Subcutaneous adipose tissue (tissue), 4 donors: ENCODE results near the gene EYA4. TPM values are rescaled to one million over a fixed set of nuclear protein-coding genes. Genes with fewer than 3 reads are reported as not detected.

Experiments
- CTCF ChIP-seq: fragments of 450-650 bp; IDR thresholded peaks from one replicate; pipeline ENCODE4 v1.5.1; 2016; ENCODE audit warnings: low read depth, mild to moderate bottlenecking, control low read depth, antibody characterized with exemption, moderate library complexity
- total RNA-seq, 4 donors: library from RNA; depleted of rRNA; stranded (reverse); fragments of >200 nt; gene quantifications; one replicate each; pipeline ENCODE4 v1.1.0, GENCODE V29; 2016

Gene EYA4
- total RNA-seq, 4 donors from 2014 or later = 1.5 to 7.7 (median 1.7) TPM

- TF ChIP-seq CTCF = no peak
Observed at GRCh38 chr6:133499662-133500061, 258.5 kb downstream of the EYA4 start.

- TF ChIP-seq CTCF = no peak
Observed at GRCh38 chr6:133501675-133502270, 260.6 kb downstream of the EYA4 start.

- no peak for TF ChIP-seq CTCF
Observed at GRCh38 chr6:133502441-133503335, 261.5 kb downstream of the EYA4 start.

GRCh38 chr6:133503336-133503729, 262.2 kb downstream of the EYA4 start:
- no peak for TF ChIP-seq CTCF

- no peak for TF ChIP-seq CTCF
Observed at GRCh38 chr6:133504158-133504557, 263.0 kb downstream of the EYA4 start.

GRCh38 chr6:133504761-133505160, 263.6 kb downstream of the EYA4 start:
- no peak for TF ChIP-seq CTCF

GRCh38 chr6:133505681-133506080, 264.5 kb downstream of the EYA4 start:
- no peak for TF ChIP-seq CTCF
